Ishikawa (cell line): Measurements from ENCODE around the gene MYOZ2.

Experiments
- CEBPB ChIP-seq: IDR thresholded peaks from 2 replicates; pipeline ENCODE4 v1.6.1; 2012
- EGR1 ChIP-seq: IDR thresholded peaks from 2 replicates; pipeline ENCODE4 v1.6.1; 2012
- EP300 ChIP-seq: IDR thresholded peaks from 2 replicates; pipeline ENCODE4 v1.6.1; 2012; ENCODE audit warnings: borderline replicate concordance
- FOXM1 ChIP-seq: IDR thresholded peaks from 2 replicates; pipeline ENCODE4 v1.6.1; 2012; ENCODE audit warnings: low read depth, borderline replicate concordance
- MAX ChIP-seq: IDR thresholded peaks from 2 replicates; pipeline ENCODE4 v1.6.1; 2012
- NFIC ChIP-seq: IDR thresholded peaks from 2 replicates; pipeline ENCODE4 v1.6.1; 2012
- RAD21 ChIP-seq: IDR thresholded peaks from 2 replicates; pipeline ENCODE4 v1.6.1; 2012; ENCODE audit warnings: low read depth
- TAF1 ChIP-seq: IDR thresholded peaks from 2 replicates; pipeline ENCODE4 v1.6.1; 2012; ENCODE audit warnings: low read depth, mild to moderate bottlenecking
- TCF12 ChIP-seq: IDR thresholded peaks from 2 replicates; pipeline ENCODE4 v1.6.1; 2012; ENCODE audit warnings: low read depth
- TEAD4 ChIP-seq: IDR thresholded peaks from 2 replicates; pipeline ENCODE4 v1.6.1; 2012
- USF1 ChIP-seq: IDR thresholded peaks from 2 replicates; pipeline ENCODE4 v1.6.1; 2012
- YY1 ChIP-seq: IDR thresholded peaks from 2 replicates; pipeline ENCODE4 v1.6.1; 2012; ENCODE audit warnings: low read depth
- TF ChIP-seq, protein P1 (sequence below): IDR thresholded peaks from 2 replicates; pipeline ENCODE4 v1.6.1; 2012; ENCODE audit warnings: low read depth, mild to moderate bottlenecking

DNA sequence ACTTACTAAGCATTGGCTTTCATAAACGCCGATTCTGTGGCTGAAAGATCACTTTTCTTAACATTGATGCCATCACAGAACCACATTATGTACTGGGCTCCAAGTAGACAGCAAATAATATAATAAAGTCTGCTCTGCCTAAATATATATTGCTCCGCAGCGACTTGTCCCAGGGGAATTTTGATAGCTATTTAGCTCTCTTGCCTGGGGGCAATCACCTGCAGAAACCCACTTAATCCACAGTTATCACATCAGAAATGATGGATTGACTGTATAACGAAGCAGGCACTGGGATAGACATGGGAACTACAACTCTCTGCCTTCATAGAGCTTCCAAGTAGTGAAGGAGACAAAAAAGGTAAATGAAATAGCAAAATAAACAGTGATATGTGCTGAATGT lies 48.0 kb upstream of the MYOZ2 start:
- TF ChIP-seq, protein P1, sequence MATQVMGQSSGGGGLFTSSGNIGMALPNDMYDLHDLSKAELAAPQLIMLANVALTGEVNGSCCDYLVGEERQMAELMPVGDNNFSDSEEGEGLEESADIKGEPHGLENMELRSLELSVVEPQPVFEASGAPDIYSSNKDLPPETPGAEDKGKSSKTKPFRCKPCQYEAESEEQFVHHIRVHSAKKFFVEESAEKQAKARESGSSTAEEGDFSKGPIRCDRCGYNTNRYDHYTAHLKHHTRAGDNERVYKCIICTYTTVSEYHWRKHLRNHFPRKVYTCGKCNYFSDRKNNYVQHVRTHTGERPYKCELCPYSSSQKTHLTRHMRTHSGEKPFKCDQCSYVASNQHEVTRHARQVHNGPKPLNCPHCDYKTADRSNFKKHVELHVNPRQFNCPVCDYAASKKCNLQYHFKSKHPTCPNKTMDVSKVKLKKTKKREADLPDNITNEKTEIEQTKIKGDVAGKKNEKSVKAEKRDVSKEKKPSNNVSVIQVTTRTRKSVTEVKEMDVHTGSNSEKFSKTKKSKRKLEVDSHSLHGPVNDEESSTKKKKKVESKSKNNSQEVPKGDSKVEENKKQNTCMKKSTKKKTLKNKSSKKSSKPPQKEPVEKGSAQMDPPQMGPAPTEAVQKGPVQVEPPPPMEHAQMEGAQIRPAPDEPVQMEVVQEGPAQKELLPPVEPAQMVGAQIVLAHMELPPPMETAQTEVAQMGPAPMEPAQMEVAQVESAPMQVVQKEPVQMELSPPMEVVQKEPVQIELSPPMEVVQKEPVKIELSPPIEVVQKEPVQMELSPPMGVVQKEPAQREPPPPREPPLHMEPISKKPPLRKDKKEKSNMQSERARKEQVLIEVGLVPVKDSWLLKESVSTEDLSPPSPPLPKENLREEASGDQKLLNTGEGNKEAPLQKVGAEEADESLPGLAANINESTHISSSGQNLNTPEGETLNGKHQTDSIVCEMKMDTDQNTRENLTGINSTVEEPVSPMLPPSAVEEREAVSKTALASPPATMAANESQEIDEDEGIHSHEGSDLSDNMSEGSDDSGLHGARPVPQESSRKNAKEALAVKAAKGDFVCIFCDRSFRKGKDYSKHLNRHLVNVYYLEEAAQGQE: no peak
- TF ChIP-seq TEAD4: no peak
- TF ChIP-seq EP300: no peak
- TF ChIP-seq RAD21: no peak
- TF ChIP-seq CEBPB: no peak
- no peak for TF ChIP-seq NFIC
- TF ChIP-seq MAX: no peak
- TF ChIP-seq TAF1: no peak
- TF ChIP-seq FOXM1: no peak
- TF ChIP-seq TCF12: no peak
- TF ChIP-seq EGR1: no peak
- TF ChIP-seq YY1: no peak
- TF ChIP-seq USF1: no peak
